ENCODE results near the gene RNF125. TPM values are rescaled to one million over a fixed set of nuclear protein-coding genes. Genes with fewer than 3 reads are reported as not detected.

Gene RNF125
- total and polyA plus RNA-seq, 10 of the 15 experiments (the other 5 are each of a cell fraction or from before 2014, with no cell fraction given), result 0.79 to 3.9 (median 2.9) TPM

DNA sequence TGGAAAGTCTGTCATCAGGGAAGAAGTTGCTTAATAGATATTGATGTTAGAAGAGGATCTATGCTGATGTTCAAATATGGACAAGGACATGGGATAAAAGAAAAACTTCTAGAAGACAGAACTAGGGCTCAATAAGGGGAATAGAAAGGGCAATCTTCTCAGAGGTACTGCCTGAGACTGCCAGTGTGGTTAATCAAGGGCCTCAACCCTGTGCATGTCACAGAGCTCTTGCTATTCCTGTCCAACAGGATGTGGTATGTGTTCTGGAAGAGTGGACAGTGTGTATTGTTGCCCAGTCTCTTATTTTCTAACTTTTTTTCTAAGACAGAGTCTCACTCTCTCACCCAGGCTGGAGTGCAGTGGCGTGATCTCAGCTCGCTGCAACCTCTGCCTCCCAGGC, 27.8 kb upstream of the RNF125 start:
- ChIA-PET SMC1A (ENCODE audit: uncharacterized antibody, unreplicated experiment) (no interaction called here), RAD21 (ENCODE audit: unreplicated experiment) (no interaction called here), CTCF (interaction anchor here (0.7 kb wide), 1 partner anchor 24 kb away, joined by 3 read pairs; no protein-coding TSS in a partner anchor), POLR2A (no interaction called here)
- H3K9ac ChIP-seq (ENCODE audit: control insufficient read depth, insufficient read depth, low read length), result no peak overlapping the region; the same call in 1 of the 2 replicates
- in situ Hi-C loops (cut with MboI) (no loop called here), intact Hi-C loops (cut with micrococcal nuclease; ENCODE audit: unreplicated experiment) (loop anchor here (2.0 kb wide), 1 partner anchor 28 kb away; the partner anchor contains the start of gene RNF125)
- ATAC-seq, result peak; percentile 100
- H3K4me3 ChIP-seq, result no peak overlapping the region
- H3K9me3 ChIP-seq (replicated peaks; ENCODE audit: control insufficient read depth, insufficient read depth, low read length), result no peaks in the 10 kb centered on the region
- 37% methylated on average over 2 of the region's 2 CpGs for WGBS (ENCODE audit: insufficient coverage, insufficient replicate concordance, low lambda C conversion rate, missing lambda C conversion rate)
- no peaks in the 10 kb centered on the region for H3K36me3 ChIP-seq (ENCODE audit: control insufficient read depth in 2 of 2, insufficient read depth in 2 of 2, low read length in 1 of 2)
- H2AFZ ChIP-seq (ENCODE audit: control insufficient read depth, low read depth, low read length), result no peak overlapping the region; the same call in 1 of the 2 replicates
- H3K4me1 ChIP-seq (ENCODE audit: control insufficient read depth, insufficient read depth, low read length), result peaks cover 12% of the 10 kb centered on the region
- no peak overlapping the region for H3K27ac ChIP-seq (ENCODE audit: control insufficient read depth, insufficient read depth)
- no peaks in the 10 kb centered on the region for H3K27me3 ChIP-seq (replicated peaks in 1 of 2; ENCODE audit: control insufficient read depth in 2 of 2, insufficient read depth in 2 of 2, low read length in 1 of 2)
- BruUV-seq (replicated peaks), result no TSS peak
- FAIRE-seq, result peak; percentile 81
- H4K20me1 ChIP-seq (ENCODE audit: control insufficient read depth, insufficient read depth), result no peaks in the 10 kb centered on the region
- H3K79me2 ChIP-seq (ENCODE audit: control insufficient read depth, insufficient read depth, low read length), result no peaks in the 10 kb centered on the region
- peak overlapping the region; percentile 64 for H3K4me2 ChIP-seq (ENCODE audit: control insufficient read depth, insufficient read depth)
- peak; percentile 62 for DNase-seq (ENCODE audit: low read depth, low spot score)
- TF ChIP-seq, protein P1, sequence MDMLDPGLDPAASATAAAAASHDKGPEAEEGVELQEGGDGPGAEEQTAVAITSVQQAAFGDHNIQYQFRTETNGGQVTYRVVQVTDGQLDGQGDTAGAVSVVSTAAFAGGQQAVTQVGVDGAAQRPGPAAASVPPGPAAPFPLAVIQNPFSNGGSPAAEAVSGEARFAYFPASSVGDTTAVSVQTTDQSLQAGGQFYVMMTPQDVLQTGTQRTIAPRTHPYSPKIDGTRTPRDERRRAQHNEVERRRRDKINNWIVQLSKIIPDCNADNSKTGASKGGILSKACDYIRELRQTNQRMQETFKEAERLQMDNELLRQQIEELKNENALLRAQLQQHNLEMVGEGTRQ (IDR thresholded peaks at IDR 0.05; ENCODE audit: borderline replicate concordance, low read depth, low read length), result no peak
- no peak for TF ChIP-seq MTA3 (IDR thresholded peaks at IDR 0.05; ENCODE audit: borderline replicate concordance, low read length)
- TF ChIP-seq, protein P2, sequence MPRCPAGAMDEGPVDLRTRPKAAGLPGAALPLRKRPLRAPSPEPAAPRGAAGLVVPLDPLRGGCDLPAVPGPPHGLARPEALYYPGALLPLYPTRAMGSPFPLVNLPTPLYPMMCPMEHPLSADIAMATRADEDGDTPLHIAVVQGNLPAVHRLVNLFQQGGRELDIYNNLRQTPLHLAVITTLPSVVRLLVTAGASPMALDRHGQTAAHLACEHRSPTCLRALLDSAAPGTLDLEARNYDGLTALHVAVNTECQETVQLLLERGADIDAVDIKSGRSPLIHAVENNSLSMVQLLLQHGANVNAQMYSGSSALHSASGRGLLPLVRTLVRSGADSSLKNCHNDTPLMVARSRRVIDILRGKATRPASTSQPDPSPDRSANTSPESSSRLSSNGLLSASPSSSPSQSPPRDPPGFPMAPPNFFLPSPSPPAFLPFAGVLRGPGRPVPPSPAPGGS (IDR thresholded peaks at IDR 0.05; ENCODE audit: borderline replicate concordance, insufficient read depth, low read depth, low read length, poor library complexity, severe bottlenecking), result no peak
- no peak for TF ChIP-seq TBL1XR1 (IDR thresholded peaks at IDR 0.05; ENCODE audit: low read depth, low read length)
- TF ChIP-seq NFXL1 (IDR thresholded peaks at IDR 0.05; ENCODE audit: borderline replicate concordance), result no peak
- TF ChIP-seq NFIC (IDR thresholded peaks at IDR 0.05; ENCODE audit: low read depth, low read length), result 0 out of 2 replicates have a peak, but pooled peaks have one; percentile 33
- no peak for TF ChIP-seq RBBP5 (conservative IDR thresholded peaks at IDR 0.05)
- TF ChIP-seq RAD51 (IDR thresholded peaks at IDR 0.05), result no peak
- no peak for TF ChIP-seq ZSCAN29 (IDR thresholded peaks at IDR 0.05)
- peak; percentile 43; the same call in 1 of the 2 replicates for TF ChIP-seq IKZF1 (conservative IDR thresholded peaks at IDR 0.05)
- TF ChIP-seq TARDBP (IDR thresholded peaks at IDR 0.05; ENCODE audit: borderline replicate concordance), result no peak
- TF ChIP-seq ZNF217 (IDR thresholded peaks at IDR 0.05), result no peak
- no peak for TF ChIP-seq RELB (IDR thresholded peaks at IDR 0.05; ENCODE audit: low read depth)
- no peak for TF ChIP-seq IRF5 (IDR thresholded peaks at IDR 0.05; ENCODE audit: borderline replicate concordance)
- no peak for TF ChIP-seq JUNB (IDR thresholded peaks at IDR 0.05)
- TF ChIP-seq SMC3 (IDR thresholded peaks at IDR 0.05; ENCODE audit: borderline replicate concordance, low read length), result no peak
- TF ChIP-seq HDAC6 (IDR thresholded peaks at IDR 0.05; ENCODE audit: unreplicated experiment), result no peak
- no peak for TF ChIP-seq HSF1 (IDR thresholded peaks at IDR 0.05; ENCODE audit: low read depth, low read length)

Data from GM12878 (cell line).